ENCODE results near the gene PPFIA4.
"Not testable (repeated sequence)": the region's sequence is repeated elsewhere in the genome, so short reads cannot be mapped to it uniquely, and the experiment has no call there.

The PPFIA4 gene

DNA sequence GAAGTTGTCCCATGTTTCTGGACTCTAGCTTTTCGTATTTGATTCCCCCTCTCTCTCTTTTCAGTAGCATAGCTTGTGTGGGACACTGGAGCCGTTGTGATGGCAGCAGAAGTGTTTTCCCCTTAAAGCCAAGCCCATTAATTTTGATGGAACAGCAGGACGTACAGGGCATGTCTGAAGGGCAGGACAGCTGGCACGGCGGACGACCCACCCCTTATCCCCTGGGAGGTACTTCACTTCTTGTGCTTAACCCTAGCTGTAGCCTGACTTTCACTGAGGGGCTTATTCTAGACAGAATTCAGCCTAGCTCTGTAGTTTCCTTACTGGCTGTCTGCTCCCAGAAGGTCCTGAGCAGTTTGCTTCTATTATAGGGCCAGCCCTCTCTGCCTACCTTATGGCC, 8.6 kb upstream of the PPFIA4 start:
- DNase-seq = no peak

DNA sequence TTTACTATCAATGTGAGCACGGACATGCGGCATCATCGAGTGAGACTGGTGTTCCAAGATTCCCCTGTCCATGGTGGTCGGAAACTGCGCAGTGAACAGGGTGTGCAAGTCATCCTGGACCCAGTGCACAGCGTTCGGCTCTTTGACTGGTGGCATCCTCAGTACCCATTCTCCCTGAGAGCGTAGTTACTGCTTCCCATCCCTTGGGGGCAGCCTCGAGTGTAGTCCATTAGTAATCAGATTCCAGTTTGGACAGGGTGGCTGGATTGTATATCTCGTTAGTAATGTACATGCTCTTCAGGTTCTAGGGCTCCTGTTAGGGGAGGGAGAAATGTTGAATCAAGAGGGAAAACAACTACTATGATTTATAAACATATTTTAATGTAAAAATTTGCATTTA, 3.4 kb upstream of the PPFIA4 start:
- DNase-seq = not testable (repeated sequence)

DNA sequence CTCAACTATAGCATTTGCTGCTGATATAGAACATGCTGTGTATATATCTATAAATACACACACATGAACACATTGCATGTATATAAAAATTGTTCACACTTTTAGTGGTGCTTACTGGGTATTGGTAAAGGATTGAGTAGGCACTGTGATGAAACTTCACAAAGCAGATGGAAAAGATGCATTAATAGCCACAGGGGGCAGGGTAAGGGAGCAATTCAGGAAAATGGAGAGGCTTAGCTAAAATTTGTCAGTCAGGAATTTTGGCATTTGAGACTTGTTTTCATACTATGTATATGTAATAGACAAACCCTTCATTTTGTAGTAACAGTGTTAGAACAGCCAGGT, 633 bp upstream of the PPFIA4 start:
- no peak for DNase-seq

DNA sequence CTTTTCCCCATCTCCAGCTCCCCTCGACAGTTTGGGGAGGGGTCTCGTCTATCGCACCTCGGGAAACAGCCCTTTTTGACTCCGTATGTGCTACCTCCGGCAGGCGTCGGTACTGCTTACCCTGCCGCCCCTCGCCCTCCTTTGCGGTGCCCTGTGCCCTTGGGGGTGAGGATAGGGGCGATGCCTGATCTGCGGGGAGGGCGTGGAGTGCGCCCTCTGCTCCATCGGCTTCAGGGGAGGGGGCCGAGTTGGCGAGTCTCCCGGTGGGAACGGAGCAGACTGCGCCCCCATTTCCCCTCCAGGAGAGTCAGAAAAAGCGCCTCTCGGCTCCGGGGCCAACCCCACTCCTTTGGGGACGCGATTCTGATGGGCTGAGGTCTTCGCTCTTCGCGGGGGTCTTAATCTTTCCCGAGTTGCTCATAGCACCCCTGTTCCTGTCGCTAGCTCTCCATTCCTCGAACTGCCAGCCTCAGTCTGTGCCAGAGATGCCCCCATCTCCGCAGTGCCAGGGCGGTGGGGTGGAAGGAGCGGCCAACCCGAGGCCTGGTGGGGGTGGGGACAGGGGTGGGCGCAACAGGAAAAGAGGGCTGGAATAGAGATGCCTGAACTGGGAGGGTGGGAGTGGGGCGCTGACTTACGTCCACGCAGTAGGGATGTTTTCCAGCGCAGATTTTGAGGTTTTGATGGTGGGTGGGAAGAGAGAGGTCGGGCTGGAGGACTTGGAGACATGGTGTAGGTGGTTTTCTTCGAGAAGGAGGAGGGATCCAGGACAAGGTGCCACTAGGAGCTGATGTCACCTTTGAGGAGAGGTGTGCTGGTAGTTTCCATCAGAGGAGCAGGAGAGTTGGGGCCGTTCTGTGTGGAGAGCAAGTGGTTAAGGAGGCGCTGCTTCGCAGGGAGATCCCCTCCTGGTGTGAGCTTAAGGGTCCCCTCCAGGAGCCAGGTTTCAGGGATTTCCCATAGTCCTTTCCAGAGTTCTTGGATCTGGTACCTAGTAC, 674 bp downstream of the PPFIA4 start:
- no peak for DNase-seq

DNA sequence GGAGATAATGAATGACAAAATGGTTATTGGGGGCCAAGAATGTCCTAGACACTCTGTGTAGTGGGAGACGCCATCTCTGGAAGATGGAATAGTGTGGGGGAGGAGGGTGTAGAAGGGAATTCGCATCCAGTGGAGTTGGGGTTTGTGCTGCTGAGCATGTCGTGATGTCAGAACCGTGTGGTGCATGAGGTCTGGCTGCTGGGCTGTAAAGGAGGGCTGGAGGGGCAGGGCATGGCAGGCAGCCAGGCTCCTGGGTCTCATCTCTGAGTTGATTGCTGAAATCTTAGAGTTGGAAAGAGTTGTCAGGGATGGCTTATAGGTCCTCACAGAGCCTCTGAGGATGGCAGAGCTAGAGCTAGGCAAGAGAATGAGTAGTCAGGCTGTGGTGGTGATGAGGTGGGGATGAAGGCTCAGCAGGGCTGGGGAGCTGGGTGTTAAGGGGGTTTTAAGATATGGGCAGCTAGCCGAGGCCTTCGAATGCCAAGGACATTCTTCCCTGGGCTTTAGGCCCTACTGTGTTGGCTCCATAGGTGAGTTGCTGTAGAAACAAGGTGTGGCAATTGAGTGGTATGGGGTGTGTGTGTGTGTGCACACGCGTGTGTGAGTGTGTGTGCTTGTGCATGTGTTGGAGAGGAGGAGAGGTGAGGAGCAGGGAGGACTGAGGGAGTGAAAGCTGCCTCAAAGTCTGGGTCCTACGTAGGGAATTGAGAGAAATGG, 1.9 kb downstream of the PPFIA4 start:
- DNase-seq = no peak

DNA sequence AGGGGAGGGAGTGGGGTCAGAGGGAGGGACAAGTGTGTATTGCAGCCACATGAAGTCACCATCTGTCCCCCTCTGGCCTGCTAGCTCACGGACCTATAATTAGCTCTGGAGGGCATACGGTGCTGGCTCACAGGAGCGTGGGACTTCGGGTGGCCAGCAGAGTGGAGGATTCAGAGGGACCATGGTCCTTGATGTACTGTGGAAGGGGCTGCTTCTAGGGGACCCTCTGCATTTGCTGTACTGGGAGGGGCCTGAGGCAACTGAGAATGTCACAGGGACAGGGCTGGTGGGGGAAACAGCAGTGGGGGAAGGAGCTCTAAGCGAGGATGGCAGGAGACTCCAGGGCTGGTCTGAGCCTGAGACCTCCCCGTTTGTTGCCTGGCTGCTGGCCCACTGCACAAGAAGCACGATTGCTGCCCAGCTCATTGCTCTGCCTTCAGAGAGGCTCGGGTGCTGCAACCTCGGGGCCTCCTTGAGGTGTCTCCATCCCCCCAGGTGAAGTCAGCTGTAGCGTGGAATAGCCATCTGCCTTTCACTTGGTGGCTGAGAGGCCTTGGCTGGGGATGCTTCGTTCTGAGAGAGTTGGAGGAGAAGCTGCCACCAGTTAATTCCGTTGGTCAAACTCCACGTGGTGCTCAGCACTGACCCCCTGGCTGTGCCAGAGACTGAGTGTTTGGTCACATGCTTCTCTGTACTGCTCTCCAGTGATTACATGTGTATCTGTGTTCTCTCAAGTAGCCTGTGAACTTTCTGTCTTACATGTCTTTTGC, 2.7 kb downstream of the PPFIA4 start:
- DNase-seq = no peak

- DNase-seq = no peak
These were observed 5.2 kb downstream of the PPFIA4 start for GRCh38 chr1:203031467-203031866.

DNA sequence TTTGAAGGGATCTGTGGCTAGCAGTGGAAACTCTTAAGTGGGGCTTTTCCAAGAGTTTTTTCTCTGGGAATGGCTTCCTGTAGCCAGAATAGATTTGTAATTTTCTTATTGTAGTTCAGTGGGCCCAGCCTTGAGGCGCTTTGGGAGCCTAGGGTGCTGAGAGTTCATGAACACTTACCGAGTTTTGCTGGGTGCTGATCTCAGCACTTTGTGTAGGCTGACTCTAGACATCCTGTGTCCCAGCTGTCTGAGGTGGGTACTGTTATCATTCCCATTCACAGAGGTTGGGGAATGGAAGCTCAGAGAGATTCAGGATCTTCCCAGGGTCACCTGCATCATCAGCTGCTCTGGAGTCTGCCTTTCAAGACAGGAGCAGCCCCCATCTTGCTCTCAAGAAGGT, 7.0 kb downstream of the PPFIA4 start:
- DNase-seq = no peak

- no peak for DNase-seq
These were observed 7.6 kb downstream of the PPFIA4 start for GRCh38 chr1:203033917-203034316.

- DNase-seq = no peak
These were observed 8.3 kb downstream of the PPFIA4 start for GRCh38 chr1:203034422-203035110.

DNA sequence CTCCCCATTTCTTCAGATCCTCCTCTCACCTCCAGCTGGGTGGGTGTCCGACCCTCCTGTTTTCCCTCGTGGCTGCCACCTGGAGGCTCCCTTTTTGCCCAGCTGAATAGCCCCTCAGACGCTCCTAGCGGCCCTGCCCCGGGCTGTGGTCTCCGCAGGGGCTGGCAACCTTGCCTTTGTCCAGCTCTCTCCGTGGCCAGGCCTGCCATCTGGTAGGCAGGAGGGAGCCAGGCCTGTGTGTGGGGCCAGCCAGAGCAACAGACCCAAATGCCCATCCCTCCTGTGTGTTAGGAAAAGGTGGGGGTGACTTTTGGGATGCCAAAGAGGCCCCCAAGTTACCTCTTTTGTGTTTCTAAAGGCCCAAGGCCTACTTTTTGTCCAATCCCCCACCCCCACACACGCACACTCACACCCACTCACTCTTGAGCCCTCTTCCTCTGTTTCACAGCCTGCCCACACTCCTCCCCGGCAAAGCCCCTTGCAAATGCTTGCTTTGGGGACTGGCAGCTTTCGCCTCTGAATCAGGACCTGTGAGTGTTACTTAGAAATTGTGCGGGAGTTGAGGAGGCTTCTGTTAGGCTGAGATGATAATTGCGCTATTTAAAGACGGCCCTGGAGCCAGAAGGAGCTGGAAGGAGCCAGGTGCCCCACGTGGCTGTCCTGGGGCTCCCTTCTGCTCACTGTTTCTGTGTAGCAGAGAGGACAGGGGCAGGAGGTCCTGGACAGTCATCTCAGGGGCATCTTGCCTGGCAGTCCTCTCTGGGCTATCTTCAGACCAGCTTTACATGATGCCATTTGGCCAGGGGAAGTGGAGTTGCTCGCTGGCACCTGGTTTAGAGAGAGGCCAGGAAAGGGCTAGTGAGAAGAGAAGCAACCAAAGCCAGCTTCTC, 9.1 kb downstream of the PPFIA4 start:
- DNase-seq = no peak

GRCh38 chr1:203036135-203036534, 9.8 kb downstream of the PPFIA4 start:
- no peak for DNase-seq

DNA sequence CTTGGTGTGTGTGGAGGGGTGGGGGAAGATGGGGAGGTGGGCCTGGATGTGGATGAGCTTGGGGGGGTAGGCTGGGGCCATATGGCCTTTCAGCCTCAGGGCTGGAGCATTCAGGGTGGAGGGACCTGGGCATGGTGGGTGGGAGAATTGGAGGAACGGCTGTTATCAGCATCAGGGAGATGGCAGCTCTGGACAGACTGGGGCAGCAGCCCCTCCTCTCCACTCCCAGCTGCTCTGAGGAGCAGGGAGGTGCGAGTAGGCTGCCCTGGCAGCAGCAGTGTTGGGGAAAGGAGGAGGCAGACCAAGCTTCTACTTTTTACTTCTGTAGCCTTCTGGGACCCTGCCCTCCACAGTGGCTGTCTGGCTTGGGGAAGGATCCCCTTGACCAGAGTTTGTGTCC, 10.2 kb downstream of the PPFIA4 start:
- no peak for DNase-seq

DNA sequence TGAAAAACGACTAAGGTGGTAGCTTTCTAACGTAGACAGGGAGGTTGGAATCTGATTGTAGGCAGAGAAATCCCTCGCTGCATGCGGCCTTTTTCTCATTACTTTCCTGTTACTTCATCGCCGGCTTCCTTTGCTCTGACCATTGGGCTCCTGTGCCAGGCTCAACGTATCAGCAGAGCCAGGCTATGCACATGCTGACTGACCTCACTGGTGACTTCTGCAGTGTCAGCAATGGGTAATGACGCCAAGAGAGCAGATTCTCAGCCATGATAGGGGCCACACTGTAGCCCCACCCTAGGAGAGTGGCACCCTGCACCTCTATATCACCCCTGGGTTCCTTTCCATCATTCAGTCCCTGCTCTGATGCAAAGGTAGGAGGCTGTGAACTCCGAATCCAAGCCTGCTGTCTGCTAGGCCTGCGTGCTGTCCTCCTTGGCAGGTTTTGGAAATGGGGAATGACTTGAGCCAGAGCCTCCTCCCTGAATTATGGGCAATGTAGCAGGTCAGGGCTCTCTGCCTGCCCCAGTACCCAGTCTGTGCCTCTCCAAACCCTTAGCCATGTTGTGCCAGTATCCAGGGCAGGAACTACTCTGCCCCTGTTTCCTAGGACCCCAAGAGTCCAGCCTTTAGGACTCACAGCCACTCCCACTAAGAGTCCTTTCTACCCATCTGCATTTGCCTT, 11.4 kb downstream of the PPFIA4 start:
- no peak for DNase-seq

DNA sequence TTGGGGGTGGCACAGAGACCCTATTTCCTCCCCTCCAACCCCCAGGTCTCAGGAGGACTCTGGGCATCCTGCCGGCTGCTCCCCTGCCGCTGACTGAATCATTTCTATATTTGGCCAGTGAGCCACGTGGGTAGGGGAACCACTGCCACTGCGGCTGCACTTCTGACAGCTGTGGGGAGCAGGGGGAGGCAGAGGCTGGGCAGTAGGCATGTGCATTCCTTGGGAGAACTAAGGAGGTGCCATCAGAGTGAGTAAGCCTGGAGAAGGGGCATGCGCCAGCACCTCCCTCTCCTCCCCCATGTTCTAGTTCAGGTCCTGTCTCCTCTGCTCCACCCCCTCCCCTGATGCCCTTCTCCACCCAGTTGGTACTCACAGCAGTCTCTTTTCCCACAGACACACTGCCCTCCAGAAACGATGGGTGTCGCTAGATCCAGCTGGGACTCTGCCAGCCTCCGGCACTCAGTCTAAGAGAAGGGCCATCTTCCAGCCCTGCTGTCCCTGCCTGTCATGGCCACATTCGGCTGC, 12.0 kb downstream of the PPFIA4 start:
- DNase-seq = peak; percentile 59 to 84

GRCh38 chr1:203038891-203039608, 12.8 kb downstream of the PPFIA4 start:
- peak; percentile 60 to 87 for DNase-seq

DNA sequence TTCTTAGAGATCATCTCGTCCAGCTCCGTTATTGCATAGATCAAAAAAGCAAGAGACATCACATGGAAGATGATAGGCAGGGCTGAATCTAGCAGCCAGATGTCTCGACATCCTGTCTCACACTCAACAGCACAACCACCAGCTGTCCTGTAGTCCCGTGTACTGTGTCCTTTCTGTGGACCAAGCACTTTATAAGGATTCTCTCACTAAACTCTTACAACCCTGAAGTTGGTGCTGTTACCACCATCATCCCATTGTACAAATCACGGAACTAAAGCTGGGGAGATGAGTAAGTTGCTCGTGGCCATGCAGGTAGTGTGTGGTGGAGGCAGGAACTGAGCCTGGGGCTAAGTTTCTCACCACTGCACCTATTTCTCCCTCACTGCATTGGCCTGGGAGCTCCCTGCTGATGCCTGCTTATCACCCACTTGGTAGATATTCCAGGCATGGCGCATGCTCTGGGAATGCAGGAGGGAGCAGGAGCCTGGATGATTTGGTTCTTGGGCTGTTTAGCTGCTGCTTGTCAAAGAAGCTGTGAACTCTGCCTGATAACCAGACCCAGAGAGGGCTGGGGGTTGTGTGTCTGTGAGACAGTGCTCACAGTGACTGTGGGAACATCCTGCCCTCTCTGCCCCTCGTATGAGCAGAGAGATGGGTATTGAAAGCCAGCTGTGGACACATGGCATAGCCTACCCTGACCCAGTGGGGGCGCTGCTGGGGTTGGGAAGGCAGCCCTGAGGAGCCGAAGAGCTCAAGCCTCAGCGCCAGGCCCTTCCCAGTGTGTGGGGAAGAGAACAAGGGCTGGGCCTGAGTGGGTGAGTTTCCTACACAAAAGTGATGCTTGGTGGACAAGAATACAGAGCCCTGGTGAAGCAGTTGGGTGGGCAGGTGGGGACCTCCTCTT, 13.6 kb downstream of the PPFIA4 start:
- DNase-seq = peak in 1 of 2 donors; percentile 45

DNA sequence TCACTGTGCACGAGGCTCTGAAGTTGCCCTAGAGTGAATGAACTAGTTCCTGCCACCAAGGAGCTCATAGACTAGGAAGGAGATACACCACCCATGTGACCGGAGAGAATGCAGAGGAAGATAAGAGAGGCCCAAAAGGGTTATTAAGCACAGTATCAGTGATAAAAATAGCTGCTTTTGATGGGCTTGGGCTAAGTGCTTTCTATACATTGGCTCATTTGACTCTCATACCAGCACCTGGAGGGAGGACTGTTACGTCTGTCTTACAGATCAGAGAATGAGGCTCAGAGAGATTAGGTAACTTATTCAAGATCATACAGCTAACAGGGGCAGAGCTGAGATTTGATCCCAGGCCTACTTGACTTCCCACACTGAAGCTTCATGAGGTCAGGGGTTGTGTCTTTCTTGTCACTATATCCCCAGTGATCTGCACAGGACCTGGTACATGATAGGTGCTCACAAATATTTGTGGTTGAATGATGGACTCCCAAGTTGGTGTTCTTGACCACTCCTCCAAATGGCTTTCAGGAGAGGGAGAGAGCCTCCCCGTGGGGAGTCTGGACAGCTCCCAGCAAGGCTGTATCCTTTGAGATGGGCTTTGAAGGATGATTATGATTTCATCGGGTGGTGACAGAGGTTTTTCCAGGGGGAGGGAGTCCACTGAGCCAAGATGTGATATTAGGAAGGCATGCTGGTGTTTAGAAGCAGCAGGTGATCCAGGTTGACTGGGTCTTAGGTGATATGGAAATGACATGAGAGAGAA, 14.4 kb downstream of the PPFIA4 start:
- DNase-seq = no peak

All from inflammatory macrophage treated with lipopolysaccharide for 1 hour (primary cell).